Activated effector memory CD4-positive, alpha-beta T cell treated with anti-CD3 and anti-CD28 coated beads, Interleukin-2, amount 50 U/mL, for 16 hours (primary cell): ENCODE data around the gene MEOX2.

Experiments
- DNase-seq: peaks from one replicate; pipeline ENCODE4 v3.0.0-alpha.2; 2020

Gene MEOX2

DNA sequence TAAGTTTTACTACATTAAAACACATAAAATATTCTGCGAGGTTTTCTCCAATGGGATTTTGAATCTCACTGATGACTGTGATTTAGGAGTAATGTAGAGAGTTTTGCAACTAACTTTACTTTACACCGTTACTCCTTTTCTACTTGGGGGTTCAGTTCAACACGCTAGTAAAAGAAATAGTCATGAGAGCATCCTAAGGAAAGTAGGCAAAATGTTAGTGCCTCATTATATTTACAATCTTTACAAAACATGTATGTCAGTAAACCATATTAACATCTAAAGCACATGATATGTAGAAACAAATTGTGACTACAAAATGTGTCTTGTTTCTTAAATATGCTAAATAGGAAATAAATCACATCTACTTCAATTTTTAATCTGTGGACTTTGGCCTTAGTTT, 6.0 kb downstream of the MEOX2 start:
- DNase-seq: no peak

DNA sequence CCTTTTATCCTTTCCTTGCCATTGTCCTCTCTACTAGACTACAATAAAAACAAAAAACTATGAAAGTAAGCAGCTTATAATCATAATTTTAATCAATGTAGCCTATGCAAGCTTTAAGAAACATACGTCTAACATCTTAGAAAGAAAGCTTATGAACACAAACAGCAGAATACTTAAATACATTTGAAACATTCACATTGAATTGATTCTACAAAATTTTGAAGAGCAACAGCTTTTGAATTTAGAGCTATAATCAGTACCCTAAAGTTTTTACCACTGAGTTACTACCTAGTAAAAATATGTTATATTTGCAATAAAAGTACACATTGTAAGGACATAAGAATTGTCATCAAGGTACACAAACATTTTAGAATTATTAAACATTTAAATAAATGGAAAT, 7.2 kb downstream of the MEOX2 start:
- no peak for DNase-seq

DNA sequence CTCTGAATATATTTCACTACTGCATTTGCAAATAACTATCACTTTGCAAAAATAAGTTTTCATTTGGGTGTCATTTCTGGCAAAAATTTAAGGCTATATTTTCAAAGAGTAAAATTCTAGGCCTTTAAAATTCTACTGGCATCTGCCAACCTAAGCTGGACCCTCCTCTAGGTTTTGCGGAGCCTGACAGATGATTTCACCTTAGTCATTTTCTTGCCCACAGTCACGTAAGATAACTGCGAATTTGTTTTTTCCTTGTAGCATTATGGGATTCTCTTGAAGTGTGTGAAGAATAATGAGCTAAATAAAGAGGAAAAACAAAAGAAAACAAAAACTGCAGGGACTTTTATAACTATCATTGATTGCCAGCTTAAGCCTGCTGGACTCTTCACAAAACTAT, 7.8 kb downstream of the MEOX2 start:
- DNase-seq: no peak

DNA sequence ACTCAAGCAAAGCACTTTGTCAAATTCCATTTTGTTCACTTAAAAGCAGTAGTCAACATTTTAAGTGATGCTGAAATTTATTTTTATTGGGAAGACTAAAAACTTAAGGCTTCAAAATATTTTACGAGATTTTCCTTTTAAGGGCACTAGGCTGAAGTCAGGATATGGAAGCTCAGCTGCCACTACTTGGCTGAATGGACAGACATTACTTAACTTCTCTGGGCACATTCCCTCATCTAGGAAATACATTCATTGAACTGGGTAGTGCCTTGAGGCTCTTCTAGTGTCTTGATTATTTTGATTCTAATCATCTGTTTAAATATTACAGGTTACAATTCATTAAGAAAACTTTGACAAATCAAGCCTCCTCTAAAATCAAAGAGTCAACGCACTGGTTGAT, 11.1 kb downstream of the MEOX2 start:
- no peak for DNase-seq

DNA sequence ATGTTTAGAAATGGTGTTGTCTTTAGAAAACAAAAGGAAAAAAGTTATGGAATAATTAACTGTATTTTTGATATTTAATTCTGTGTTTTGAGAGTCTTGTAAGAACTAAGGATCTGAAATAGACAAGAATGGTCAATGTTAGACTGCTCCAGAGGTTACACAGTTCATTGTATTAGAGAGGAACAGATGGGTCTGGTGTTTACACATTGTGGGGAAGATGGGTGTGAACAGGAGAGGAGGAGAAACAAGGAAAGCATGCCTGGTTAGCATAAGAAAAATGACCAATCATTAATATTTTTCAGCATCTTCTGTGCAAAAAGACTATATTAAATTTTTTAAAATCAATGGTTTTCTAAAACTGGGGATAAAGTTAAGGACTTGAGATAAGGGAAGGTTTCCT, 11.9 kb downstream of the MEOX2 start:
- no peak for DNase-seq

- no peak for DNase-seq
Measured at GRCh38 chr7:15669443-15670090, 16.9 kb downstream of the MEOX2 start.

GRCh38 chr7:15667991-15668390, 18.5 kb downstream of the MEOX2 start:
- DNase-seq: no peak

DNA sequence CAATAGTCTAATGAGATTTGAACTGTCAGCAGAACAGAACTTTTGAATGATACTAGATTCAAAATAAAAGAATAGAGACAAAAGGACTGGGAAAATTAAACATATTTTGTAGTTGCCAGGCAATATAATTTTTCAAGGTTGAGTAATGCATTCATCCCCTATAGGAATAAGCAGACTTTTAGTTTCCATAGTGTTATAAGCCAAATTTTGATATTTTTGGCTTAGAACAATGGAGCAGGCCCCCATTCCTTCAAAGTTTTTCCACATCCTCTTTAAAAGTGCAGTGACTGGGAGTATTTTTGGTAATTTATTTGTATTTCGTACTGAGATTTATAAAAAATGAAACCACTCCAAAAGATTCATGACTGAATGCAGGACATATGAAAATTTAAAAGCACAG, 24.0 kb downstream of the MEOX2 start:
- no peak for DNase-seq

DNA sequence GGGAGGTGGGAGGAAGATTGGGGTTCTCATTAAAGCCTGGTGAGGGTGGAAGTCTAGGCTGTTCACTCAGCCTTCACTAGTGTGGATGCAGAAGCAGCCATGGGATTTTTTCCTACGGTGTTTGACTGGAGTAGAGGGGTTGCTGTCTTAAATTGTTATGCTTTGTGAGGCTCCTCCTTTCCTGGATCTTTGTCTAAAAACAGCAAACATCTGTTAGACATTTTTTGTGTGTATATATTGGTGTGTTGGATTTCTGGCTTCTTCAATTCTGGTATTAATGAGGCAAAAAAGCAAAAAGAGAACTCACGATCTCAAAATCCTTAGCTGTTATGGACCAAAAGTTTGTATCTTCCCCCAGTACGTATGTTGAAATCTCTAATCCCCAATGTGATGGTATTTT, 28.2 kb downstream of the MEOX2 start:
- DNase-seq: no peak

GRCh38 chr7:15652776-15653290, 33.6 kb downstream of the MEOX2 start:
- no peak for DNase-seq

- DNase-seq: no peak
Measured at GRCh38 chr7:15651693-15652092, 34.8 kb downstream of the MEOX2 start.

DNA sequence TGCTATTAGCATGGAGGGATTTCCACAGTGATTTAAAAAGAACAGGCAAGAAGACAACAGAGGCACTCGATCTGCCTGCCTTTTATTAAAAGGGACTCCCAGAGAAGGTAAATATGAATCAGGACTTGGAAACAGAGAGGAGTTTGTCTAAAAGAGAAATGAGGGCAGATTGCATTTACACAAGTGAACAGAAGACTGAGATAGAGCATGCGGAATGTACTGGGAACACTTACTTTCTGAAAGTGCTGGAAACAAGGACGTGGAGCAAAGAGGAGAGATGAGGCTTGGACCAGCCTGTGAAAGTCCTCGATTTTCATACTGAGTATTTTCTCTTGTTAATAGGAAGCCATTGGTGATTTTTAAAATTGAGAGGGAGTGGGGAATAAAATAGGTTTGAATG, 35.7 kb downstream of the MEOX2 start:
- no peak for DNase-seq

DNA sequence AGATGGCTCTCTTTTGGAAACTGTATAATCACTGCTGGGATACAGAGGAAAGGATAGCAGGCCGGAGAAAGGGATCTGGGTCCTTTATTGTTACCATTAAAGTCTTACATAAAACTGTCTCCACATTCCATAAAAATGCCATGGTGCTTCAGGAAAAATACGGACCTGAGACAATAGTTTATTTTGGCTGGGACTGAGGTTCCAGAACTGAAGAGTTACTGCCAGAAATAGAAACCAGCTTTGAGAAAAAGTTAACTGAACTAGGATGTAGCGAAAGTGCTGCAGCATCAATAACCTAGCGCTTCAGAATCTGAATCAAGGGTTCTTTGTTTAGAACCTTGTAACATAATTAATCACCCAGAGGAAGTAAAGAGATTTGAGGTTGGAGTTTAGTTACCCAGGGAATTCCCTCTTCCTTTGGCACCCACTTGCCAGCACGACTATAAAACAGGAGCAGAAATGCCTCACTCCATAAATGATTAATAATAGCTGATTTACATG, 38.0 kb downstream of the MEOX2 start:
- no peak for DNase-seq

GRCh38 chr7:15647309-15647708, 39.2 kb downstream of the MEOX2 start:
- DNase-seq: no peak

DNA sequence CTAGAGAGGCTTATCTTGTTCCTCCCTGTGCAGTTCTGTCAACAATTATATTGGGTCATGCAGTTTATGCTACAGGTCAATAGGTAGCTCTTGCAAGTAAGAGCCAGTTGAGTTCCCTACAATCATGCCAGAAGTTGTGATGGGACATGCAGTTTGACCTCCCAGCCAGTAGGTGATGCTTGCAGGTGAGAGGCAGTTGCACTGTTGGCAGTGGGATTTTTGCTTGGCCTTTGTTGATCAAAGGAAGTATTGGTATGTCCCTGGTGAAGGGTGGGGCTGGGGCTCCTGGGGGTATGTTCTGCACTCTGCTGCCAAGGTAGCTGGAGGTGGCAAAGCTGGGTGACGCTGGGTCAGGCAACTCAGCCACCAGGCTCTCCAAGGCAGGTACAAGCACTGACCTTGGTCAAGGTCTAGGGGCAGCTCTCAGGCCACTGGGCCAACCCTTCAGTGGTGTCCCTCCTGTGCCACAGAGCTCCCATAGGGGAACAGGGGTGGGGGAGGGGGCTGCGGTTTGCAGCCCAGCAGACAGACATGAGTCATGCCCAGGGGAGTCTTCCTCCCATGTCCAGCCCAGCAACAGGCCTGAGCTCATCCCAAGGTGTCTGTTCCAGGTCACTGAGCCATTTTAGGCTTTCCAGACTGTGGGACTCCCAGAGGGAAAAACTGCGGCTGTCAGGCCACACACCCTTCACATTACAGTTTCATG, 43.3 kb downstream of the MEOX2 start:
- DNase-seq: no peak

GRCh38 chr7:15628876-15629275, 57.6 kb downstream of the MEOX2 start:
- no peak for DNase-seq

GRCh38 chr7:15626041-15626440, 60.4 kb downstream of the MEOX2 start:
- DNase-seq: no peak

GRCh38 chr7:15625466-15625865, 61.0 kb downstream of the MEOX2 start:
- no peak for DNase-seq

DNA sequence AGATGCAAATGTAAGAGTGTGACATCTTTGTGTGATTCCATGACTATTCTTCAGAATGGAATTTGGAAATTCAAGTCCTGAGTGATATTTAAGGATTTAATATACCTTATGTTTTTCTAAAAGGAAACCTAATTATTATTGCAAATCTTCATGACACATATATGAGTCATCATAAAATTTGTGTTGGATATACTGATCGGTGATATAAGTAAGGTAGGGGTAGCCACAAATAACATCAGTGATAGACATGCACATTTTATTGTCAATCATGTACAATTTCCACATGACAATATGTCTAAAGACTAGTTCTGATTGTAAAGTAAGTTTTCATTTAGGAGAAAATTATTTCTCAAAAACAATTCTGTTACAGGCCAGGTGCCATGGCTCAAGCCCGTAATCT, 65.0 kb downstream of the MEOX2 start:
- no peak for DNase-seq

- no peak for DNase-seq
Measured at GRCh38 chr7:15620491-15621185, 65.8 kb downstream of the MEOX2 start.

GRCh38 chr7:15618275-15618674, 68.2 kb downstream of the MEOX2 start:
- no peak for DNase-seq

- no peak for DNase-seq
Measured at GRCh38 chr7:15612205-15612604, 74.3 kb downstream of the MEOX2 start.

- no peak for DNase-seq
Measured at GRCh38 chr7:15610503-15610902, 76.0 kb downstream of the MEOX2 start.

DNA sequence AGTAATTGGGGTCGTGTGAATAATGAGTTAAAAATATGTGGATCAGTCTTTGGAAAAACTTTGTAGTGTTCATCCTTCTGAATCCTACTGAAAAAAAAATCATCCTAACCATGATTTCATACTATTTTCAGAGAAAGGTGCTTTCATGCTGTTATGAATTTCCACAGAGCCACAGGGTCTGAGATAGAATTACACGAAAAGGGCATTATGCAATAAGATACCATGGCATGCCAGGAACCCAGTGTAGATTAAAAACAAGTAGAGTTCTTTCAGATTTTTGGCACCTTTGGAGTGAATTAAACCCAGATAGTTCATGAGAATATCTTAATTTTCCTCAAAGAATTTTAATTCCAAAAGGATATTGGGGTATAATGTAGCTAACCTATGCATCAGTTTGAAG, 77.2 kb downstream of the MEOX2 start:
- no peak for DNase-seq
